ENCODE measurements around the gene ATF6.

DNA sequence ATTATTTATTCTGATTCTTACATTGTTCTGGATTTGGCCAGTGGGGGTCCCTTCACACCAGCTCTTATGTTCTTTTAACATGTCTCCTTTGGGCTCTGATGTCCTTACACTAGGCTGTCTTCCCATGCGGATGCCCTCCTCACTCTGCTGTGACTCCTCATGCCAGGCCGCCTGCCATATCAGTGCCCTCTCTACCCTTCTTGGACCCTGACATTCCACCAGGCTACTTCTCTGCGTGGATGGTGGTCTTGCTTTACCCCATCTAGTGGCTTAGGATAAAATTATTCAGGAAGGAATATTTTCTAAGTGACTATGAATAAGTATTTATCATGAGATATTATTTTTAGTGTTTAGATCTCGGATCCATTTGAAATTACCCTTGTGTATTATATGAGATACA is 21.2 kb downstream of the ATF6 start:
- TF ChIP-seq, protein P1, sequence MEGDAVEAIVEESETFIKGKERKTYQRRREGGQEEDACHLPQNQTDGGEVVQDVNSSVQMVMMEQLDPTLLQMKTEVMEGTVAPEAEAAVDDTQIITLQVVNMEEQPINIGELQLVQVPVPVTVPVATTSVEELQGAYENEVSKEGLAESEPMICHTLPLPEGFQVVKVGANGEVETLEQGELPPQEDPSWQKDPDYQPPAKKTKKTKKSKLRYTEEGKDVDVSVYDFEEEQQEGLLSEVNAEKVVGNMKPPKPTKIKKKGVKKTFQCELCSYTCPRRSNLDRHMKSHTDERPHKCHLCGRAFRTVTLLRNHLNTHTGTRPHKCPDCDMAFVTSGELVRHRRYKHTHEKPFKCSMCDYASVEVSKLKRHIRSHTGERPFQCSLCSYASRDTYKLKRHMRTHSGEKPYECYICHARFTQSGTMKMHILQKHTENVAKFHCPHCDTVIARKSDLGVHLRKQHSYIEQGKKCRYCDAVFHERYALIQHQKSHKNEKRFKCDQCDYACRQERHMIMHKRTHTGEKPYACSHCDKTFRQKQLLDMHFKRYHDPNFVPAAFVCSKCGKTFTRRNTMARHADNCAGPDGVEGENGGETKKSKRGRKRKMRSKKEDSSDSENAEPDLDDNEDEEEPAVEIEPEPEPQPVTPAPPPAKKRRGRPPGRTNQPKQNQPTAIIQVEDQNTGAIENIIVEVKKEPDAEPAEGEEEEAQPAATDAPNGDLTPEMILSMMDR (IDR thresholded peaks at IDR 0.05), result no peak
- TF ChIP-seq POLR2AphosphoS5 (IDR thresholded peaks at IDR 0.05), result no peak

Data from breast epithelium (tissue), 3 donors.